HL-60 (cell line): Measurements from ENCODE around the gene RBMS3.

Experiments
- CTCF ChIP-seq: IDR thresholded peaks from one replicate; pipeline ENCODE4 v1.5.1; 2011; ENCODE audit warnings: low read length, control low read depth, inconsistent platforms; ENCODE audit not compliant: insufficient read depth
- GABPA ChIP-seq: IDR thresholded peaks from 2 replicates; pipeline ENCODE4 v1.6.1; 2012; ENCODE audit warnings: low read depth
- POLR2AphosphoS5 ChIP-seq: IDR thresholded peaks from 2 replicates; pipeline ENCODE4 v1.6.1; 2012; ENCODE audit warnings: low read depth
- REST ChIP-seq: IDR thresholded peaks from 2 replicates; pipeline ENCODE4 v1.6.1; 2012; ENCODE audit warnings: low read depth; ENCODE audit not compliant: insufficient replicate concordance

- TF ChIP-seq CTCF (no peak), POLR2AphosphoS5 (no peak), GABPA (no peak), REST (no peak)
Measured at GRCh38 chr3:29644956-29645636, 364.2 kb downstream of the RBMS3 start.
